G401 (cell line): Measurements from ENCODE around the gene PCMTD2. TPM values are rescaled to one million over a fixed set of nuclear protein-coding genes. Genes with fewer than 3 reads are reported as not detected.
"Not testable (repeated sequence)": the region's sequence is repeated elsewhere in the genome, so short reads cannot be mapped to it uniquely, and the experiment has no call there.

Experiments used
- DNase-seq: peaks from one replicate; pipeline ENCODE4 v3.0.0-alpha.2; 2015; ENCODE audit warnings: low spot score
- in situ Hi-C: cut with HindIII; loops from 2 replicates; pipeline ENCODE4 v1.10.0; 2016; ENCODE audit warnings: low sequenced_read_pairs, mixed read lengths
- total RNA-seq: library from RNA; depleted of rRNA; stranded (reverse); fragments of >200 nt; shearing (Covaris generic); gene quantifications from 2 replicates; pipeline ENCODE4 v1.2.3, GENCODE V29; 2014

Gene PCMTD2
- total RNA-seq, 1 experiment from 2014 or later, result 64.1 TPM

GRCh38 chr20:64222851-64223525 lies 32.6 kb upstream of the PCMTD2 start:
- no peak for DNase-seq
- in situ Hi-C loops, result no loop called here

GRCh38 chr20:64223526-64224067 lies 32.0 kb upstream of the PCMTD2 start:
- in situ Hi-C loops, result no loop called here
- no peak for DNase-seq

- in situ Hi-C loops, result no loop called here
- no peak for DNase-seq
These were observed 31.0 kb upstream of the PCMTD2 start for GRCh38 chr20:64224351-64225170.

- in situ Hi-C loops, result no loop called here
- no peak for DNase-seq
These were observed 30.4 kb upstream of the PCMTD2 start for GRCh38 chr20:64225171-64225595.

GRCh38 chr20:64225828-64226598 lies 29.5 kb upstream of the PCMTD2 start:
- no peak for DNase-seq
- in situ Hi-C loops, result no loop called here

GRCh38 chr20:64226686-64227580 lies 28.6 kb upstream of the PCMTD2 start:
- in situ Hi-C loops, result no loop called here

GRCh38 chr20:64228086-64228653 lies 27.4 kb upstream of the PCMTD2 start:
- DNase-seq, result no peak
- in situ Hi-C loops, result no loop called here

More at GRCh38 chr20:64226686-64227580, 28.6 kb upstream of the PCMTD2 start:
- DNase-seq, result peak; percentile 61

- in situ Hi-C loops, result no loop called here
- DNase-seq, result no peak
These were observed 26.6 kb upstream of the PCMTD2 start for GRCh38 chr20:64228751-64229506.

GRCh38 chr20:64229507-64230061 lies 26.0 kb upstream of the PCMTD2 start:
- DNase-seq, result no peak
- in situ Hi-C loops, result no loop called here

- in situ Hi-C loops, result no loop called here
- DNase-seq, result no peak
These were observed 24.9 kb upstream of the PCMTD2 start for GRCh38 chr20:64230461-64231145.

- in situ Hi-C loops, result no loop called here
- no peak for DNase-seq
These were observed 23.7 kb upstream of the PCMTD2 start for GRCh38 chr20:64231621-64232550.

GRCh38 chr20:64232794-64233193 lies 22.8 kb upstream of the PCMTD2 start:
- in situ Hi-C loops, result no loop called here
- DNase-seq, result no peak

GRCh38 chr20:64233725-64234124 lies 21.8 kb upstream of the PCMTD2 start:
- no peak for DNase-seq
- in situ Hi-C loops, result no loop called here

- in situ Hi-C loops, result no loop called here
- no peak for DNase-seq
These were observed 21.2 kb upstream of the PCMTD2 start for GRCh38 chr20:64234291-64234791.

GRCh38 chr20:64234921-64235565 lies 20.5 kb upstream of the PCMTD2 start:
- DNase-seq, in situ Hi-C loops: not testable (repeated sequence)
